AG10803 (cell line): ENCODE data around the gene NRARP.

ENCODE experiments used
- DNase-seq: peaks from one replicate; pipeline ENCODE4 v3.0.0; 2010; ENCODE audit warnings: low read depth
- H3K4me3 ChIP-seq: 2 replicates; pipeline ENCODE4 v1.5.1; 2011; ENCODE audit warnings: mild to moderate bottlenecking, low read length, control low read depth
- TF ChIP-seq, protein P1 (sequence below): conservative IDR thresholded peaks from 2 replicates; pipeline ENCODE4 v1.5.1; 2011; ENCODE audit warnings: mild to moderate bottlenecking, low read length, control low read depth, inconsistent platforms

Gene NRARP

DNA sequence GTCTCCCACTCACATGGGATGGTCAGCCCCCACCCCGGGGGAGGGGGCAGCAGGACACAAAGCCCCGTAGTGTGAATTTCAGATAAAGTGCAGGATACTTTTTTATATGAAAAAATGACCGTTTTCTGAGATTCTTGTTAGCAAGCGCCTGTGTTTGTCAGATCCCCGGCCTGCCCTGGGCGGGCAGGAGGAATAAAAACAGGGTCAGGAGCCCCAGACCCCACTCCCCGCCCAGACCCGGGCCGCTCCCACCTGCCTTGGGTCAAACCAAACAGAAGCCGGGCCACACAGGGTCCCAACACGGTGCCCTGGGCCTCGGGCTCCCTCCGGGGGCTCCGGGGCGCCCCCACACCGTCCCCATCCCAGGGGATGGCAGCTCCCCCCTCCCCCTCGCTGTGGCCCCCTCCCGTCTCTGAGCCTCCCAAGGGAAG lies 13.5 kb upstream of the NRARP start:
- no peak for DNase-seq
- H3K4me3 ChIP-seq = no peak overlapping the region
- TF ChIP-seq, protein P1, sequence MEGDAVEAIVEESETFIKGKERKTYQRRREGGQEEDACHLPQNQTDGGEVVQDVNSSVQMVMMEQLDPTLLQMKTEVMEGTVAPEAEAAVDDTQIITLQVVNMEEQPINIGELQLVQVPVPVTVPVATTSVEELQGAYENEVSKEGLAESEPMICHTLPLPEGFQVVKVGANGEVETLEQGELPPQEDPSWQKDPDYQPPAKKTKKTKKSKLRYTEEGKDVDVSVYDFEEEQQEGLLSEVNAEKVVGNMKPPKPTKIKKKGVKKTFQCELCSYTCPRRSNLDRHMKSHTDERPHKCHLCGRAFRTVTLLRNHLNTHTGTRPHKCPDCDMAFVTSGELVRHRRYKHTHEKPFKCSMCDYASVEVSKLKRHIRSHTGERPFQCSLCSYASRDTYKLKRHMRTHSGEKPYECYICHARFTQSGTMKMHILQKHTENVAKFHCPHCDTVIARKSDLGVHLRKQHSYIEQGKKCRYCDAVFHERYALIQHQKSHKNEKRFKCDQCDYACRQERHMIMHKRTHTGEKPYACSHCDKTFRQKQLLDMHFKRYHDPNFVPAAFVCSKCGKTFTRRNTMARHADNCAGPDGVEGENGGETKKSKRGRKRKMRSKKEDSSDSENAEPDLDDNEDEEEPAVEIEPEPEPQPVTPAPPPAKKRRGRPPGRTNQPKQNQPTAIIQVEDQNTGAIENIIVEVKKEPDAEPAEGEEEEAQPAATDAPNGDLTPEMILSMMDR = no peak

DNA sequence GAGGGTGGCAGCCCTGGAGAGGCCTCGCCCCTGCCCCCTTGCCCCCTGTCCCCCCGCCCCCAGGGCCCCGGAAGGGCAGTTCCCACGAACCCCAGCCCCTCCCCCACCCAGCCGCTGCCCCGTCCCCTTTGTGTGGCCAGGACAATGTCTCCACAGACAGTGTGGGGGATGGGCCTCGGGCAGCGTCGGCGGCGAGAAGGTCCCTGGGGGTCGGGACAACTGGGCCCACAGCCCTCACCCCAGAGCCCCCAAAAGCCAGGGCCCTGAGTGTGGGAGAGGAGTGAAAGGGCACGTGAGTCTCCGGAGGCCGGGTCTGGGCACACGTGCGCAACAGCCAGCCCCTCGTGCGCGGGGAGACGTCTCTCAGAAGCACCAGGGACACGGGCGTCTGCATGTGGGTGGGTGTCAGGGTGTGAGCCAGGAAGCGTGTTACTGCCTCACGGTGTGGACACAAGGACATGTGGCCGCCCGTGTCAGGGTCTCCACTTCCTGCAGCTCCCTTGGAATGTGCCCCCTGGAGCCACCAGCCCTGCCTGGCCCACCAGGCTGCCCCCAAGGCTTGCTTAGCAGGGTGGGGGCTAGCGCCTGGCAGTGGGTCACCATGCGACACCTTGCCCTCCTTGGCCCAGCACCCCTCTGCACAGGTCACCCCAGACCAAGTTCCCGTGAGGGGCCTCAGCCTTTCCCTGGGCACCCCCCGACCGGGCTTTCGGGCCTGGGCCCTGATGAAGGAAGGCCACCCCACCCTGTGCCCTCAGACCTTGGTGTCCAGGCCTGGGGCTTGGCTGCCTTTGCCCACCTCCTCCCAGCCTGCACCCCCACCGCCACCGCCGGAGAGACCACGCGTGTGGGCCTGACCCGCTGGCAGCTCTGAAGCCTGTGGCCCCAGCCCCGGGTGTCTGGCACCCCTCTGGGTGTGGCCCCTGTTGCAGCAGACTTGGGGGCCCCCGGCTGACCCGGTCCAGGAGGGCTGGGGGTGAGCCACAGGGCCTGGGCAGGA lies 12.8 kb upstream of the NRARP start:
- H3K4me3 ChIP-seq = no peak overlapping the region
- TF ChIP-seq, protein P1 = no peak
- no peak for DNase-seq

DNA sequence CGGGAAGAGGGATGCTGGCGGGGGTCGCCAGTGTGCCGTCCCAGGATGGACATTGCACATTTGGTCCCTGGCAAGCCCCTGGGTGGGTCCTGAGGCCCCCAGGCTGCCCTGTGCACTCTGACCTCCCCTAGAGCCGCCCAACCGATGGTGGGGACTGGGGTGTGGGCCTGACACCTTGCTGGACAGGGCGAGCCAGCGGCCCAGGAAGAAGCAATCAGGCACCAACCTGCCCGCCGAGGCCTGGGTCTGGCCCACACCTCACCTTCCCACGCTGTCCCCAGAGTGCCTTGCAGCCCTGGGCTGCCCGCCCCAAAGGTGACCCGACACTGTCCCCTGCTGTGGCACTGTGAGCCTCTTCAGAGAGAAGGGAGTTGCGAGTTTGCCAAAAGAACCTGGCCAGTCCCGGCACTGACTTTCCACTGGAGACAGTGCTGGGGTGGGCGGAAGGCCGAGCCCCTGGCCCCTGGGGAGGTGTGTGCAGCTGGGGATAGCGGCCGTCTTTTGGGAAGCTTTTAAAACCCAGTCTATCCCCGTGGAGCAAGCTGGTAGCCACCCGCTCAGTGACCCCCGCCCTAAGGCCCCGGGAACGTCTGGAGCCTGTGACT lies 12.0 kb upstream of the NRARP start:
- TF ChIP-seq, protein P1 = no peak
- DNase-seq = no peak
- no peak overlapping the region for H3K4me3 ChIP-seq

DNA sequence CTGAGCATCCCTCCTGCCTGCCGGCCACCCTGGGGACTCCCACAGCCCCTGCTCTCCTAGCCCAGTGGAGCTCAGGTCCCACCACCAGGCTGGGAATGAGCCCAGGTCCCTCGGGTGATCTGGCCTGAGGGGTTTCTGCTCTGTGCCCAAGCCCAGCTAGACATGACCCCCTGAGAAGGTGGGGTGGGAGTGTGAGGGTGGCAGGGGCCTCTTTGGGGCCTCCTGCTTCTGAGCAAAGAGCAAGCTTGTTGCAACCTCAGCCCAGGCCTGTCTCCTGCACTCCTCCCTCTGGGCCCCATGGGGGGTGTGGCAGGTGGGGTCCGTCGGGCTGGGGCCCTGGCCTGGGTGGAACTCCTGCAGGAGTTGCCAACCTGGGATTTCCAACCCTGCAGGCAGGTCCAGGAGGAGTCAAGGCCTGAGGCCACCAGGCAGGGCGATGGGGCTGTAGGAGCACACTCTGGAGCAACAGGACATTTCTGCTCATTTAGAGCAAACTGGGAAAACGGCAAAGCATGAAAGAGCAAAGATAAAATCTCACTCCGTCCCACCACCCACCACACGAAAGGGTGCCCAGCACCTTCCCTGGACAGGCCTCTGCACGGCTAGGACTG lies 11.4 kb upstream of the NRARP start:
- no peak overlapping the region for H3K4me3 ChIP-seq
- TF ChIP-seq, protein P1 = no peak
- no peak for DNase-seq

DNA sequence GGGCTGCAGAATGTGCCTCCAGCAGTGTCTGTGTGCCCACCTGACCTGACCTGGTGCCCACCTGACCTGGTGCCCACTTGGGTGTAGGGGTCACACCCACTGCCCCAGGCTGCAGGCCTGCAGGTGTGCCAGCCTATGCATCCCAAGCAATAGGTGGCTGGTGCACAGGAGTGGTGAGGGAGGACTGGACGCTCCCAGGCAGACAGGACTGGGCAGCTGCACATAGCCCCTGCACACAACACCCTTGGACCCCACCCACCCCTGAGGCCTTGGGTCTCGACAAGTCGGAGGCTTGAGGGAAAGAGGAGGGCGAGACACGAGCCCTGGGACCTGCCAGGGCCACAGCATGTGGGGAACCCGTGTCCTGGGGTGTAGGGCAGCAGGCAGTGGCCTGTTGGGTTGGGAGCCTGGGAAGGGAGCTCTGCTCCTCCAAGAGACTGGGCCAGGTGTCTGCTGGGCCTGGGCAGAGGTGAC lies 10.8 kb upstream of the NRARP start:
- no peak for DNase-seq
- H3K4me3 ChIP-seq = no peak overlapping the region
- TF ChIP-seq, protein P1 = no peak

DNA sequence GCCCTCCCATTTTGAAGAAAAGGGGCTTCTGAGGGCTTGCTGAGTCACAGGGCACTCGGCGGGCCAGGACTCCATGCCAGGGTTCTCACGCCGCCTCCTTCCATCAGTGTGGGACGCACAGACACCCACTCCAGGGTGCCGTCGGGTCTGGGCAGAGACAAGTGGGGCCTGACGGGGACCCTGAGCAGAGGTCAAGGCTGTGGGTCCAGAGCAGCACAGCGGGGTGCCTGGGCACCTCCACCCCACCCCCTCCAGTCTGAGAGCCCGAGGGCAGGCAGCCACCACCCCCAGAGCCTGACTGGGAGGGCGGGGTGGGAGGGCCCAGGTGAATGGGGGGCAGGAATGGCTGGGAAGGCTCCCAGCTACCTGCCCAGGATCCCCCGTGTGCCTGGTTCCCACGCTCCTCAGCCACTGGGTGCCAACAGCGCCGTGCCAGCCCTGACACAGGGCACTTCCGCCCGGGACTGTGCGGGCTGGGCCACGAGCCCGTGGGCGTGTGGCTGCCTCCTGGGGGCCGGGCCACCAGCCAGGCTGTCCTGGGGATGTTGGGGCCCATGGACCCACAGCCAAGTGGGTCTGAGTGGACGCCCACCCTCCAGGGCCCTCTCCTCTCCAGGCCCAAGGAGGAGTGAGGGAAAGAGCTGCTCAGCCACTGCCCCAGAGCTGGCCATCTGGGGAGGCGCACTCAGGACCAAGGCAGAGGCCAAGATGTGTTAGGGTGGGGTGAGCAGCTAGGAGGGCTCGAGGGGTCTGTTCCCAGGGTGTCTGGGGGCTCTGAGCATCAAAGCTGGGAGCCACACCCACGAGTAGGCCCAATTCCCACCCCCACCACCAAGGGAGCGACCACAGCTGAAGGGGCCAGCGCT lies 10.1 kb upstream of the NRARP start:
- DNase-seq = no peak
- TF ChIP-seq, protein P1 = no peak
- no peak overlapping the region for H3K4me3 ChIP-seq
